Measurements from ENCODE around the gene ADCY9.

ADCY9 gene

DNA sequence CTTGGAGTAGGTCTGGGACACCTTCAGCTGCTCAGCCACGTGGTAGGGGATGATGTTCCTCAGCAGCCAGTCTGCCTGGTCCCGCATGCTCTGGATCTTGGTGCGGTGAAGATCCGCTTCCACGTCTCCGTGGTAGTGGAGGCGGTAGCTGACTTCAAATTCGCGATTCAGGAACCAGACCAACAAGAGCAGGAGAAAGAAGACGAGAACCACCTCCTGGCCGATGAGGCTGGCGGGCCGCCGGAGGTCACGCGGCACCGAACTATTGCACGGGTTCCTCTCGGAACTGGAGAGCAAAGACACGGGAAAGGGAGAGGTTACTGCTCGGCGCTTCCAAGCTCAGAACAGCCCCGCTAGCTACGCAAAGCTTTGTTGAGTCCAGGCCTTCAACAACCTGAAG, 149.6 kb downstream of the ADCY9 start:
- H3K4me2 ChIP-seq (ENCODE audit: low read length, poor library complexity, severe bottlenecking): no peak overlapping the region
- H3K36me3 ChIP-seq (ENCODE audit: control insufficient read depth in 1 of 2, insufficient read depth in 2 of 2, low read depth in 1 of 2, low read length in 2 of 2): peaks cover 19 to 33% of the 10 kb centered on the region in 2 experiments
- H2BK120ac ChIP-seq (ENCODE audit: low read depth, low read length): no peak overlapping the region
- H2AFZ ChIP-seq (ENCODE audit: low read depth, low read length): no peak overlapping the region
- no peak overlapping the region for H3K4me3 ChIP-seq (ENCODE audit: insufficient read depth in 1 of 2, low read depth in 1 of 2, low read length in 2 of 2)
- no peak overlapping the region for H2AK5ac ChIP-seq (ENCODE audit: low read length, severe bottlenecking)
- no peak overlapping the region for H4K91ac ChIP-seq (ENCODE audit: low read length)
- H3K18ac ChIP-seq (ENCODE audit: low read depth in 1 of 2, low read length in 2 of 2): no peak overlapping the region
- H2BK15ac ChIP-seq (ENCODE audit: low read depth, poor library complexity, severe bottlenecking): no peak overlapping the region
- H3K27ac ChIP-seq (ENCODE audit: low read length, poor library complexity, severe bottlenecking): no peak overlapping the region
- no peak overlapping the region for H3K9ac ChIP-seq (ENCODE audit: low read length)
- no peak overlapping the region for H4K8ac ChIP-seq (ENCODE audit: low read length)
- H3K4ac ChIP-seq (ENCODE audit: low read depth in 1 of 2, low read length in 2 of 2): no peak overlapping the region
- H3K23ac ChIP-seq (ENCODE audit: low read length in 2 of 2): no peak overlapping the region
- no peaks in the 10 kb centered on the region for H3K9me3 ChIP-seq (ENCODE audit: control insufficient read depth, low read length)
- peaks cover 7% of the 10 kb centered on the region for H3K4me1 ChIP-seq (ENCODE audit: control insufficient read depth, insufficient read depth, low read depth, low read length)
- no peaks in the 10 kb centered on the region for H3K79me1 ChIP-seq (replicated peaks; ENCODE audit: low read length, poor library complexity, severe bottlenecking)
- 96% methylated on average over 24 of the region's 24 CpGs for WGBS
- no peaks in the 10 kb centered on the region for H3K27me3 ChIP-seq (ENCODE audit: control insufficient read depth in 1 of 2, insufficient read depth in 1 of 2, low read length in 2 of 2)
- no peak overlapping the region for H3K14ac ChIP-seq (ENCODE audit: low read length in 2 of 2)
- no peak overlapping the region for H2BK12ac ChIP-seq (ENCODE audit: low read length in 2 of 2)
- DNase-seq: no peak
- H2BK5ac ChIP-seq (ENCODE audit: low read depth, low read length, poor library complexity, severe bottlenecking): no peak overlapping the region

DNA sequence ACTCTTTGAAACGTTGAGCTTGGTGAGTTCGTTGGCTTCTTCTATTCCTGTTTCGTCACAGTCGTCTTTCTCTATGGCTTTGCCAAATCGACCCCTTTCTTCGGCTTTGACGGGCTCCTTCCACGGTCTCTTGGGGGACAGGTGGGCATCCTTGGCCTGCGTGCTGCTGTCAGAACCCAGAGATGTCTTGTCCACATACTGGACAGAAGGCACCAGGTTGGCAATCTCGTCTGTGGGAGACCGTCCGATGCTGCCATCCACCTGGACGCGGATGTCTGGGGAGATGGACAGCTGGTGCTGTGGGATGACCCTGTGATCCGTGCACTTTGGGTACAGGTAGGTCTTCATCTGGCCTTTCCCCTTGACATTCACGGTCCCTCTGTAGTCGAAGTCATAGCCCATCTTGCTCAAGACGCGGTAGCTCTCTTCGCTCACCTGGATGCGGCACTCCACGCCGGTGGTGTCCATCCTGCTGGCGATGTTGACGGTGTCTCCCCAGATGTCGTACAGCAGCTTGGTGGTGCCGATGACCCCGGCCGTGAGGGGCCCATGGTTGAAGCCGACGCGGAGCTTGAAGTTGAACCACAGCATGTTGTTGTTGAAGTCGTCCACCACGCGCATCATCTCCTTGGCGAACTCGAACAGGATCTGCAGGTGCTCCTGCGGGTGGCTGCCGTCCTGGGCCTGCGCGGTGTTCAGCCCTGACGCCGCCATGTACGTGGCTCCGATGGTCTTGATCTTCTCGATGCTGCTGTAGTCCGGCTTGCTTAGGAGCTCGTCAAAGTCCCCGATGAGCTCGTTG, 150.3 kb downstream of the ADCY9 start:
- Histone ChIP-seq H3K9ac (ENCODE audit: low read length) (no peak overlapping the region), H2AK5ac (ENCODE audit: low read length, severe bottlenecking) (no peak overlapping the region), H3K4me3 (ENCODE audit: insufficient read depth in 1 of 2, low read depth in 1 of 2, low read length in 2 of 2) (no peak overlapping the region), H3K27me3 (ENCODE audit: control insufficient read depth in 1 of 2, insufficient read depth in 1 of 2, low read length in 2 of 2) (no peaks in the 10 kb centered on the region), H2AFZ (ENCODE audit: low read depth, low read length) (no peak overlapping the region), H3K14ac (ENCODE audit: low read length in 2 of 2) (no peak overlapping the region), H3K79me1 (replicated peaks; ENCODE audit: low read length, poor library complexity, severe bottlenecking) (no peaks in the 10 kb centered on the region), H2BK15ac (ENCODE audit: low read depth, poor library complexity, severe bottlenecking) (no peak overlapping the region), H2BK12ac (ENCODE audit: low read length in 2 of 2) (no peak overlapping the region), H3K9me3 (ENCODE audit: control insufficient read depth, low read length) (no peaks in the 10 kb centered on the region), H4K91ac (ENCODE audit: low read length) (no peak overlapping the region), H2BK120ac (ENCODE audit: low read depth, low read length) (no peak overlapping the region), H3K27ac (ENCODE audit: low read length, poor library complexity, severe bottlenecking) (no peak overlapping the region), H3K36me3 (ENCODE audit: control insufficient read depth in 1 of 2, insufficient read depth in 2 of 2, low read depth in 1 of 2, low read length in 2 of 2) (peaks cover 19 to 26% of the 10 kb centered on the region in 2 experiments), H2BK5ac (ENCODE audit: low read depth, low read length, poor library complexity, severe bottlenecking) (no peak overlapping the region), H3K4me1 (ENCODE audit: control insufficient read depth, insufficient read depth, low read depth, low read length) (peaks cover 7% of the 10 kb centered on the region), H4K8ac (ENCODE audit: low read length) (no peak overlapping the region), H3K4me2 (ENCODE audit: low read length, poor library complexity, severe bottlenecking) (no peak overlapping the region), H3K4ac (ENCODE audit: low read depth in 1 of 2, low read length in 2 of 2) (no peak overlapping the region), H3K18ac (ENCODE audit: low read depth in 1 of 2, low read length in 2 of 2) (no peak overlapping the region), H3K23ac (ENCODE audit: low read length in 2 of 2) (no peak overlapping the region)
- 98% methylated on average over 50 of the region's 50 CpGs for WGBS
- no peak for DNase-seq

DNA sequence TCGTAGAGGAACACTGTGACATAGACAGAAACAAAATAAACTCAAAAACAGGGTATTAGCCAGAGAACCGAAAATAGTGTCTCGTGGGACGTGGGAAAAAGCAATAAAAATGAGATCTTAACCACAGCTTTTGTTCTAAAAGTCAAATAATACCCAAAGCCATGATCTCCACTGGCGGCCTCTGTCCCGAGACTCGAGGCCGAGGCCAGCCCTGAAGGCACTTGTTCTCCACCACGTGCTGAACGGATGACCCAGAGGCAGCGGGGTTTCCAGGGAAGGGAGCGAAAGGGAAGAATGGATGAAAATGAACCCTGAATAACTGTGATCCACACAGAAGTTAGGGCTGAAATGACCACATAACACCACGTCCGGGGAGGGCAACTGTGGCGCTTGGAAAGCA, 150.9 kb downstream of the ADCY9 start:
- no peak overlapping the region for H4K8ac ChIP-seq (ENCODE audit: low read length)
- no peak overlapping the region for H3K4me2 ChIP-seq (ENCODE audit: low read length, poor library complexity, severe bottlenecking)
- H3K14ac ChIP-seq (ENCODE audit: low read length in 2 of 2): no peak overlapping the region
- H2BK12ac ChIP-seq (ENCODE audit: low read length in 2 of 2): no peak overlapping the region
- H2BK5ac ChIP-seq (ENCODE audit: low read depth, low read length, poor library complexity, severe bottlenecking): no peak overlapping the region
- no peak overlapping the region for H2AK5ac ChIP-seq (ENCODE audit: low read length, severe bottlenecking)
- no peak overlapping the region for H3K4ac ChIP-seq (ENCODE audit: low read depth in 1 of 2, low read length in 2 of 2)
- peaks cover 19 to 26% of the 10 kb centered on the region in 2 experiments for H3K36me3 ChIP-seq (ENCODE audit: control insufficient read depth in 1 of 2, insufficient read depth in 2 of 2, low read depth in 1 of 2, low read length in 2 of 2)
- H2BK15ac ChIP-seq (ENCODE audit: low read depth, poor library complexity, severe bottlenecking): no peak overlapping the region
- no peak overlapping the region for H2AFZ ChIP-seq (ENCODE audit: low read depth, low read length)
- H3K23ac ChIP-seq (ENCODE audit: low read length in 2 of 2): no peak overlapping the region
- H3K9me3 ChIP-seq (ENCODE audit: control insufficient read depth, low read length): no peaks in the 10 kb centered on the region
- no peaks in the 10 kb centered on the region for H3K27me3 ChIP-seq (ENCODE audit: control insufficient read depth in 1 of 2, insufficient read depth in 1 of 2, low read length in 2 of 2)
- peaks cover 7% of the 10 kb centered on the region for H3K4me1 ChIP-seq (ENCODE audit: control insufficient read depth, insufficient read depth, low read depth, low read length)
- H3K4me3 ChIP-seq (ENCODE audit: insufficient read depth in 1 of 2, low read depth in 1 of 2, low read length in 2 of 2): no peak overlapping the region
- no peak for DNase-seq
- no peak overlapping the region for H2BK120ac ChIP-seq (ENCODE audit: low read depth, low read length)
- H3K18ac ChIP-seq (ENCODE audit: low read depth in 1 of 2, low read length in 2 of 2): no peak overlapping the region
- no peak overlapping the region for H3K27ac ChIP-seq (ENCODE audit: low read length, poor library complexity, severe bottlenecking)
- no peak overlapping the region for H4K91ac ChIP-seq (ENCODE audit: low read length)
- no peaks in the 10 kb centered on the region for H3K79me1 ChIP-seq (replicated peaks; ENCODE audit: low read length, poor library complexity, severe bottlenecking)
- no peak overlapping the region for H3K9ac ChIP-seq (ENCODE audit: low read length)
- WGBS: 95% methylated on average over 15 of the region's 15 CpGs

GRCh38 chr16:3964686-3965290, 151.5 kb downstream of the ADCY9 start:
- Histone ChIP-seq H2BK15ac (ENCODE audit: low read depth, poor library complexity, severe bottlenecking) (no peak overlapping the region), H3K18ac (ENCODE audit: low read depth in 1 of 2, low read length in 2 of 2) (peak overlapping the region in 1 of 2 experiments; percentile 21), H3K9ac (ENCODE audit: low read length) (no peak overlapping the region), H3K14ac (ENCODE audit: low read length in 2 of 2) (peak overlapping the region in 1 of 2 experiments; percentile 18), H3K27me3 (ENCODE audit: control insufficient read depth in 1 of 2, insufficient read depth in 1 of 2, low read length in 2 of 2) (no peaks in the 10 kb centered on the region), H3K4me2 (ENCODE audit: low read length, poor library complexity, severe bottlenecking) (no peak overlapping the region), H2AFZ (ENCODE audit: low read depth, low read length) (no peak overlapping the region), H2BK12ac (ENCODE audit: low read length in 2 of 2) (no peak overlapping the region), H3K4me1 (ENCODE audit: control insufficient read depth, insufficient read depth, low read depth, low read length) (peaks cover 9% of the 10 kb centered on the region), H3K23ac (ENCODE audit: low read length in 2 of 2) (no peak overlapping the region), H2AK5ac (ENCODE audit: low read length, severe bottlenecking) (no peak overlapping the region), H2BK120ac (ENCODE audit: low read depth, low read length) (no peak overlapping the region), H3K36me3 (ENCODE audit: control insufficient read depth in 1 of 2, insufficient read depth in 2 of 2, low read depth in 1 of 2, low read length in 2 of 2) (peaks cover 19 to 26% of the 10 kb centered on the region in 2 experiments), H4K91ac (ENCODE audit: low read length) (peak overlapping the region; percentile 65), H3K27ac (ENCODE audit: low read length, poor library complexity, severe bottlenecking) (no peak overlapping the region), H4K8ac (ENCODE audit: low read length) (peak overlapping the region; percentile 10), H3K9me3 (ENCODE audit: control insufficient read depth, low read length) (no peaks in the 10 kb centered on the region), H3K4me3 (ENCODE audit: insufficient read depth in 1 of 2, low read depth in 1 of 2, low read length in 2 of 2) (peak overlapping the region in 1 of 2 experiments; percentile 11), H3K4ac (ENCODE audit: low read depth in 1 of 2, low read length in 2 of 2) (no peak overlapping the region), H2BK5ac (ENCODE audit: low read depth, low read length, poor library complexity, severe bottlenecking) (no peak overlapping the region), H3K79me1 (replicated peaks; ENCODE audit: low read length, poor library complexity, severe bottlenecking) (no peaks in the 10 kb centered on the region)
- DNase-seq: no peak
- 91% methylated on average over 25 of the region's 28 CpGs for whole genome bisulfite sequencing
